K562 (cell line): ENCODE measurements around the gene PSAT1. TPM values are rescaled to one million over a fixed set of nuclear protein-coding genes. Genes with fewer than 3 reads are reported as not detected.

Experiments
- ATAC-seq: fragments of 200-7000 bp; cut with Tn5 transposase; 3 replicates; pipeline ENCODE4 v1.9.1; 2020; ENCODE audit warnings: moderate library complexity
- BruUV-seq: library from RNA; stranded (reverse); fragments of 400-500 nt; replicated peaks from 2 replicates; lab custom pipeline; 2021; lab: Mats Ljungman, UMichigan
- CTCF ChIA-PET: fragments of 300-600 bp; formaldehyde crosslinking; extraction: SDS; loops from one replicate; lab custom pipeline; 2021; ENCODE audit warnings: low intra/inter-chr PET ratio; lab: Yijun Ruan, JAX
- POLR2A ChIA-PET: fragments of 300-600, 350-650 bp; sonication (Branson Sonifier 250); formaldehyde crosslinking; extraction: SDS; loops from one replicate; lab custom pipeline; 2021; ENCODE audit warnings: antibody characterized with exemption, inconsistent platforms; lab: Yijun Ruan, JAX
- DNase-seq, 4 experiments: peaks; one replicate each; pipeline versions ENCODE4 v3.0.0 to v3.0.0-alpha.2; 2011 to 2018; ENCODE audit warnings: low spot score in 3 of 4, mixed read lengths in 3 of 4; ENCODE audit errors: extremely low read depth in 1 of 4
- FAIRE-seq: peaks from 2 replicates; lab custom pipeline; 2011; peaks lifted over from hg19 to GRCh38; lab: Jason Lieb, UNC
- H2AFZ ChIP-seq: 2 replicates; pipeline ENCODE4 v1.6.0; 2011; ENCODE audit warnings: low read depth, low read length, control low read depth, inconsistent platforms
- H3K27ac ChIP-seq: fragments of 200-600 bp; 3 replicates; pipeline ENCODE4 v1.8.0; 2011; ENCODE audit warnings: low read depth, mild to moderate bottlenecking, control low read depth, inconsistent platforms, low read length, moderate library complexity, mixed read lengths; ENCODE audit errors: extremely low read depth
- H3K27me3 ChIP-seq, 2 experiments: fragments of 300-600 bp in 1 of 2; 2 replicates in 1 of 2; 3 replicates in 1 of 2; pipeline versions ENCODE4 v1.6.0 to v1.8.0; 2011; ENCODE audit warnings: inconsistent platforms in 2 of 2, low read length in 2 of 2, mild to moderate bottlenecking in 1 of 2, mixed read lengths in 1 of 2, moderate library complexity in 1 of 2; ENCODE audit not compliant: control insufficient read depth in 2 of 2, insufficient read depth in 2 of 2
- H3K36me3 ChIP-seq: fragments of 300-600 bp; 3 replicates; pipeline ENCODE4 v1.8.0; 2011; ENCODE audit warnings: mild to moderate bottlenecking, low read length, inconsistent platforms; ENCODE audit not compliant: control insufficient read depth, insufficient read depth
- H3K4me1 ChIP-seq, 2 experiments: fragments of 200-600 bp in 1 of 2; replicated peaks in 1 of 2; 2 replicates in 1 of 2; 3 replicates in 1 of 2; pipeline versions ENCODE4 v1.5.1 to v1.8.0; 2011; ENCODE audit warnings: inconsistent platforms in 2 of 2, low read length in 2 of 2, mild to moderate bottlenecking in 1 of 2, mixed read lengths in 1 of 2, moderate library complexity in 1 of 2; ENCODE audit not compliant: control insufficient read depth in 2 of 2, insufficient read depth in 2 of 2
- H3K4me2 ChIP-seq: 2 replicates; pipeline ENCODE4 v1.6.1; 2011; ENCODE audit warnings: low read length, control low read depth, inconsistent platforms, mixed read lengths; ENCODE audit not compliant: insufficient read depth
- H3K4me3 ChIP-seq: fragments of 200-600 bp; sonication (generic), shearing (Covaris generic); 2 replicates; pipeline ENCODE4 v1.5.1; 2016; ENCODE audit warnings: control low read depth, inconsistent platforms
- H3K79me2 ChIP-seq: fragments of 200-600 bp; 3 replicates; pipeline ENCODE4 v1.8.0; 2011; ENCODE audit warnings: low read length, inconsistent platforms; ENCODE audit not compliant: control insufficient read depth, insufficient read depth
- H3K9ac ChIP-seq, 2 experiments: 2 replicates each; pipeline versions ENCODE4 v1.6.0 to v1.6.1; 2011; ENCODE audit warnings: low read depth in 2 of 2, low read length in 2 of 2, control low read depth in 1 of 2, inconsistent platforms in 1 of 2, mild to moderate bottlenecking in 1 of 2, mixed read lengths in 1 of 2; ENCODE audit not compliant: insufficient read depth in 1 of 2
- H3K9me1 ChIP-seq: one replicate; pipeline ENCODE4 v1.6.0; 2011; ENCODE audit warnings: inconsistent platforms, mild to moderate bottlenecking, low read length, moderate library complexity; ENCODE audit not compliant: control insufficient read depth, insufficient read depth
- H3K9me3 ChIP-seq: replicated peaks from 2 replicates; pipeline ENCODE4 v1.5.1; 2011; ENCODE audit warnings: low read depth, low read length, inconsistent platforms; ENCODE audit not compliant: control insufficient read depth, insufficient read depth
- H4K20me1 ChIP-seq: replicated peaks from 2 replicates; pipeline ENCODE4 v1.6.1; 2011; ENCODE audit warnings: low read length, inconsistent platforms, mixed read lengths; ENCODE audit not compliant: control insufficient read depth, insufficient read depth
- ADNP ChIP-seq: fragments of 200-800 bp; sonication (Bioruptor generic); IDR thresholded peaks from 2 replicates; pipeline ENCODE4 v1.6.1; 2016; ENCODE audit warnings: missing genetic modification characterization, missing compliant biosample characterization
- BACH1 ChIP-seq: fragments of 200-800 bp; sonication (Bioruptor generic); IDR thresholded peaks from 2 replicates; pipeline ENCODE4 v1.6.1; 2016; ENCODE audit warnings: missing genetic modification characterization, missing compliant biosample characterization
- C11orf30 ChIP-seq: fragments of 450-650 bp; IDR thresholded peaks from 2 replicates; pipeline ENCODE4 v1.6.1; 2016; ENCODE audit warnings: low read depth, mild to moderate bottlenecking
- CEBPB ChIP-seq: fragments of 450-650 bp; IDR thresholded peaks from 2 replicates; pipeline ENCODE4 v1.6.1; 2016; ENCODE audit warnings: missing genetic modification characterization, missing compliant biosample characterization
- DNMT1 ChIP-seq: fragments of 450-650 bp; IDR thresholded peaks from 2 replicates; pipeline ENCODE4 v1.6.1; 2016; ENCODE audit warnings: antibody characterized with exemption, mild to moderate bottlenecking
- ETV6 ChIP-seq, 3 experiments: fragments of 150-350 bp in 1 of 3; sonication (generic) in 1 of 3; formaldehyde crosslinking in 1 of 3; IDR thresholded peaks; 2 replicates each; pipeline versions ENCODE4 v1.6.1 to v1.8.0; 2014 to 2022; ENCODE audit warnings: borderline replicate concordance in 2 of 3, low read depth in 2 of 3, antibody characterized with exemption in 1 of 3, low read length in 1 of 3, mild to moderate bottlenecking in 1 of 3, missing genetic modification reagents in 1 of 3
- HDAC3 ChIP-seq: fragments of 450-650 bp; IDR thresholded peaks from 2 replicates; pipeline ENCODE4 v1.6.1; 2018; ENCODE audit warnings: borderline replicate concordance, mild to moderate bottlenecking, moderate library complexity; ENCODE audit not compliant: partially characterized antibody
- MAFF ChIP-seq: IDR thresholded peaks from 2 replicates; pipeline ENCODE4 v1.6.1; 2012; ENCODE audit warnings: low read length, improper control_type of control experiment
- MAFK ChIP-seq: IDR thresholded peaks from 2 replicates; pipeline ENCODE4 v1.6.1; 2011; ENCODE audit warnings: low read length, improper control_type of control experiment
- MTA3 ChIP-seq: fragments of 450-650 bp; formaldehyde crosslinking; IDR thresholded peaks from 2 replicates; pipeline ENCODE4 v1.6.1; 2017; ENCODE audit warnings: mild to moderate bottlenecking, borderline replicate concordance
- MXD1 ChIP-seq: fragments of 250-450 bp; sonication (Bioruptor Pico); IDR thresholded peaks from 2 replicates; pipeline ENCODE4 v1.8.0; 2021; ENCODE audit warnings: borderline replicate concordance, mild to moderate bottlenecking, moderate library complexity; ENCODE audit not compliant: poor library complexity, severe bottlenecking
- NCOA2 ChIP-seq, 2 experiments: fragments of 450-650 bp; IDR thresholded peaks; 2 replicates each; pipeline ENCODE4 v1.6.1; 2018; ENCODE audit warnings: mild to moderate bottlenecking in 2 of 2, moderate library complexity in 1 of 2; ENCODE audit not compliant: partially characterized antibody in 2 of 2
- NFE2 ChIP-seq: IDR thresholded peaks from 2 replicates; pipeline ENCODE4 v1.6.1; 2014; ENCODE audit warnings: antibody characterized with exemption, low read depth
- NFE2L1 ChIP-seq: fragments of 450-650 bp; IDR thresholded peaks from 2 replicates; pipeline ENCODE4 v1.6.1; 2016; ENCODE audit warnings: missing genetic modification characterization, low read depth, mild to moderate bottlenecking, missing compliant biosample characterization, moderate library complexity, borderline replicate concordance
- POLR2B ChIP-seq: fragments of 450-650 bp; IDR thresholded peaks from 2 replicates; pipeline ENCODE4 v1.6.1; 2018; ENCODE audit warnings: low read depth; ENCODE audit not compliant: partially characterized antibody
- POU5F1 ChIP-seq: fragments of 150-350 bp; IDR thresholded peaks from 2 replicates; pipeline ENCODE4 v1.6.1; 2014; ENCODE audit warnings: borderline replicate concordance, low read length, low read depth, mild to moderate bottlenecking; ENCODE audit not compliant: partially characterized antibody
- TCF3 ChIP-seq: sonication (generic); formaldehyde crosslinking; IDR thresholded peaks from 2 replicates; pipeline ENCODE4 v1.4.0; 2020; ENCODE audit warnings: mild to moderate bottlenecking, missing genetic modification reagents
- ZNF23 ChIP-seq: fragments of 250-450 bp; sonication (Bioruptor Pico); IDR thresholded peaks from 2 replicates; pipeline ENCODE4 v1.4.0; 2020; ENCODE audit warnings: mild to moderate bottlenecking
- ZNF274 ChIP-seq: IDR thresholded peaks from 2 replicates; pipeline ENCODE4 v1.6.1; 2011; ENCODE audit warnings: low read depth, mild to moderate bottlenecking, low read length, moderate library complexity, borderline replicate concordance
- ZNF75A ChIP-seq: fragments of 450-650 bp; formaldehyde crosslinking; IDR thresholded peaks from 2 replicates; pipeline ENCODE4 v1.4.0; 2020; ENCODE audit warnings: mild to moderate bottlenecking
- WGBS: fragments of 100-300 bp; shearing (Covaris generic); methylation state at CpG from one replicate; pipeline ENCODE4 v1.1.6; 2016; ENCODE audit warnings: low coverage, mixed read lengths; ENCODE audit not compliant: insufficient coverage; ENCODE audit errors: missing lambda C conversion rate; 5-methylcytosine and 5-hydroxymethylcytosine counted together
- in situ Hi-C: fragments of 300-500 bp; cut with MboI; formaldehyde crosslinking; loops from 4 replicates; pipeline ENCODE4 v1.15.0; 2018; ENCODE audit warnings: inconsistent platforms, mixed read lengths
- intact Hi-C: fragments of 100-400 bp; cut with micrococcal nuclease; formaldehyde crosslinking; loops from 2 replicates; pipeline ENCODE4 v1.14.2; 2022
- polyA plus RNA-seq, 8 experiments: library from polyadenylated mRNA; depleted of rRNA in 4 of 8; stranded (reverse) in 5 of 8; unstranded in 3 of 8; fragments of >200 nt; fragmentation: Nextera tagmentation in 2 of 8; fragmentation: Illumina TruSeq in 1 of 8; extraction: Ambion mirVana in 2 of 8; extraction: Trizol in 1 of 8; gene quantifications; 2 replicates each; pipeline versions ENCODE4 v1.2.1 to v1.2.3, GENCODE V29; 2011 to 2014; ENCODE audit warnings: inconsistent platforms in 1 of 8, missing spikeins in 1 of 8
- total RNA-seq, 7 experiments: library from RNA; depleted of rRNA in 6 of 7; stranded (reverse); fragments of >200 nt in 6 of 7; fragmentation: Illumina TruSeq in 2 of 7; extraction: Trizol in 2 of 7; gene quantifications; 2 replicates each; pipeline versions ENCODE4 v1.2.1 to v1.2.3, GENCODE V29; 2011 to 2021; ENCODE audit warnings: low replicate concordance in 1 of 7
- TF ChIP-seq, protein P1 (sequence below), 2 experiments: fragments of 250-450 bp in 1 of 2; fragments of 450-650 bp in 1 of 2; sonication (Bioruptor Pico) in 1 of 2; IDR thresholded peaks; 2 replicates each; pipeline versions ENCODE4 v1.6.1 to v1.8.0; 2016 to 2021; ENCODE audit warnings: mild to moderate bottlenecking in 2 of 2, moderate library complexity in 2 of 2, missing compliant biosample characterization in 1 of 2, missing genetic modification characterization in 1 of 2

PSAT1 gene
- total and polyA plus RNA-seq, 9 of the 15 experiments (the other 6 are each of a cell fraction or from before 2014, with no cell fraction given): 29.7 to 151 (median 98.3) TPM

- TF ChIP-seq, protein P1, sequence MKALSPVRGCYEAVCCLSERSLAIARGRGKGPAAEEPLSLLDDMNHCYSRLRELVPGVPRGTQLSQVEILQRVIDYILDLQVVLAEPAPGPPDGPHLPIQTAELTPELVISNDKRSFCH (CRISPR knock-in tag; IDR thresholded peaks at IDR 0.05): no peak
- TF ChIP-seq, protein P1 (tag; IDR thresholded peaks at IDR 0.05): no peak
Measured at GRCh38 chr9:78366827-78367226, 69.9 kb downstream of the PSAT1 start (continued).

- intact Hi-C loops (loop anchor here (10.0 kb wide), 1 partner anchor 243 kb away; no protein-coding TSS in a partner anchor), in situ Hi-C loops (loop anchor here (25.0 kb wide), 1 partner anchor 931 kb away; no protein-coding TSS in a partner anchor)
- Histone ChIP-seq H2AFZ (0 out of 2 replicates have a peak overlapping the region, but pooled peaks have one; percentile 9), H4K20me1 (no peaks in the 10 kb centered on the region), H3K4me1 (no peaks in the 10 kb centered on the region; a peak in 2 of 5 replicates), H3K79me2 (no peaks in the 10 kb centered on the region), H3K9me3 (no peaks in the 10 kb centered on the region), H3K27ac (no peak overlapping the region), H3K4me3 (no peak overlapping the region), H3K36me3 (no peaks in the 10 kb centered on the region), H3K9ac (no peak overlapping the region), H3K4me2 (no peak overlapping the region), H3K9me1 (no peaks in the 10 kb centered on the region), H3K27me3 (peaks cover 6 to 11% of the 10 kb centered on the region in 2 experiments; a peak in 3 of 5 replicates)
- FAIRE-seq (no peak), DNase-seq (peak in 1 of 4 experiments; percentile 4), ATAC-seq (no peak; the same call in 2 of the 3 replicates)
- BruUV-seq: no TSS peak
- WGBS: 0% methylated on average over 6 of the region's 6 CpGs
- ChIA-PET POLR2A (no interaction called here), CTCF (no interaction called here)
- TF ChIP-seq MTA3 (no peak), MAFF (peak; percentile 66; the same call in 1 of the 2 replicates), MXD1 (CRISPR knock-in tag) (no peak), MAFK (peak; percentile 45; the same call in 1 of the 2 replicates), CEBPB (no peak), ADNP (tag) (0 out of 2 replicates have a peak, but pooled peaks have one; percentile 15), NCOA2 (IDR thresholded peaks at IDR 0.05; ENCODE audit: partially characterized antibody in 2 of 2) (no peak), ETV6 (IDR thresholded peaks at IDR 0.05; ENCODE audit: borderline replicate concordance in 1 of 2, low read depth in 2 of 2, low read length in 1 of 2) (no peak), ETV6 (CRISPR knock-in tag; IDR thresholded peaks at IDR 0.05; ENCODE audit: borderline replicate concordance) (no peak), TCF3 (CRISPR knock-in tag) (no peak), ZNF75A (CRISPR knock-in tag) (no peak), HDAC3 (no peak), ZNF23 (CRISPR knock-in tag) (no peak), ZNF274 (no peak), POU5F1 (no peak), DNMT1 (no peak), NFE2 (peak; percentile 73), NFE2L1 (tag) (peak; percentile 80), POLR2B (no peak), BACH1 (tag) (peak; percentile 63; the same call in 1 of the 2 replicates), C11orf30 (peak; percentile 52)
Measured at GRCh38 chr9:78368236-78368635, 71.3 kb downstream of the PSAT1 start.
